HG02798 (cell line): Measurements from ENCODE around the gene MKRN2OS.

ENCODE experiments used
- ATAC-seq: cut with Tn5 transposase; IDR thresholded peaks from one replicate; pipeline ENCODE4 v1.9.1; 2021; ENCODE audit warnings: mild to moderate bottlenecking; ENCODE audit not compliant: unreplicated experiment, poor library complexity

The MKRN2OS gene

DNA sequence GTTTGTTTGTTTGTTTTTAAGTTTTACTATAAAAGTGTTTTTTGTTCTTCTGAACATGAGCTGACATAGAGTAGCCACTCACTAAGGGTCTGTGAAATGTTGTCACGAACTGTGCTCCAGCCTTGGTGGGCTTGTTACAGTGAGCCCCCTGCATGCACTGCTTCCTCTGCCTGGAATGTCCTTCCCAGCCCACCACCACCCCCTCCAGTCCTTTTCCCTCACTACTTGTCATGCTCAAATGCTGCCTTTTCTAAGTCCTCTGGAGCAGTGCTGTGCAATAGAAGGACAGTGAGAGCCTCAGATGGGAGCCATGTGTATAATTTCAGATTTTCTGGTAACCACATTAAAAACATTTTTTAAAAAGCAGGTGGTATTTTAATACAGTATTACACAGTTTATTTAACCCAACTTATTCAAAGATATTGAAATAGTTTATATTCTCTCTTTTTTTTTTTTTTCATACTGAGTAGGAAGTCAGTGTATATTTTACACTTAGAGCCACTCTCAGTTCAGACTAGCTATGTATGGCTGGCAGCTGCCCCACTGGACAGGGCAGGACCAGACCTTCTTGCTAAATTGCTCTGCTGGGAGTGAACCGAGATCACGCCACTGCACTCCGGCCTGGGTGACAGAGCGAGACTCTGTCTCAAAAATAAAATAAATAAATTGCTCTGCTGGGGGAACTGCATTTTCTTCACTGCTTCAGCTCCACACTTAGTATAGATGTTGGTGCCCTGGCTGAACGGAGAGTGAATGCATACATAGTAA lies 26.9 kb downstream of the MKRN2OS start:
- no peak for ATAC-seq

DNA sequence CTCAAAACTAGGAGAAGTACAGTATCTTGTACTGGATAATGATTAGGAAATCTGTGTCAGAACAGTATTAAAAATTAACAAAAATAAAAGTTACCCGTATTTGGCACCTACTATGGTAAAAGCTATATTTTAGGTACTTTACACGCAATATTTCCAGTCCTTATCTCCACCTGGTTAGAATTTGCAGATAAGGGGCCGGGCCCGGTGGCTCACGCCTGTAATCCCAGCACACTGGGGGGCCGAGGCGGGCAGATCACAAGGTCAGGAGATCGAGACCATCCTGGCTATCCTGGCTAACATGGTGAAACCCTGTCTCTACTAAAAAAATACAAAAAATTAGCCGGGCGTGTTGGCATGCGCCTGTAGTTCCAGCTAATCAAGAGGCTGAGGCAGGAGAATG lies 28.4 kb downstream of the MKRN2OS start:
- ATAC-seq = no peak

DNA sequence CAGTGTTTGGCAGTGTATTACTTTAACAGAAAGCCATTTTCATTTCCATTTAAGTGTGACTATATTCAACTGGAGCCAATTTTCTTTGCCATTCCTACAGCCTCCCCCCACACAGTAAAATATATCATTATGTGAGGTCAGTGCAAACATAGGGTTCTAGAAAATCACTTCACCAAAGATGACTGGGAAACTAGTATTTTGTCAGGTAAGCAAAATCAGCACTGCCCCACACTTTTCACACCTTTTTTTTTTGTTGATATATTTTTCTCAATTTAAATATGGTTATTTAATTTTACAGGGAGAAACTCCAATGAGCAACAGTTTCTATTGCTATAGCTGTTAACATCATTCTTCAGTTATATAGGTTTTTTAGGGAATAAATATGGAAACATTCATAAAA lies 29.7 kb downstream of the MKRN2OS start:
- ATAC-seq = no peak

DNA sequence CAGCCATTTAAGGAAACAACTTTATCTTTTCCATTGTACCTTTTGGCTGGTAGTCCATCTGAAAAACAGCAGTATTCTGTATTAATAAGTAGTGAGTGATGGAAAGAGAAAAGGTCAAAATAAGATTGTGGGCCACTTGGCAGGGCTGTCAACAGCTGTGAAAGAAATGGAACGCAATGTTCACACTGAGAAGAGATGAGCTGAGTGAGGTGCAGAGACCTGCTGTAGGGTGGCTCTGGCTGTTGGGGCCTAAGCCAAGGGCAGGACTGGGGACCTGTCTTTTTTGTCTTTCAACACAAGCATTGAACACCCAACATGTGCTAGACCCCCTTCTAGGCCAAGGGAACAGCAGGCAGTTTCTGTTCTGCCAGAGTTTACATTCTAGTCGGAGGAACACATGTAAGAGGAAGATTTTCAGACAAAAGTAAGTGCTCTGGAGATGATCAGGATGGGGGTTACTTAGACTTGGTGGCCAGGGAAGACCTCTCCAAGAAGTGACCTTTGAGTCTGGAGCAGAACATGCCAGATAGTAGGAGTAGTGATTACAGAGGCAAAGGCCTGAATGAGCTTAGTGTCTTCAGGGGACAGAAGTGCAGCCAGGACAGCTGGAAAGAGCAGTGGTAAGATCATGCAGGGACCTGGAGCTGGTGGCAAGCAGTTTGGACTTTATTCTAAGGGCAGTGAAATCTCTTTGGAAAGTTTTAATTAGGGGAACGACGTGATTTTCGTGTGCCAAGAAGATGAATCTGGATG lies 31.4 kb downstream of the MKRN2OS start:
- ATAC-seq = no peak

DNA sequence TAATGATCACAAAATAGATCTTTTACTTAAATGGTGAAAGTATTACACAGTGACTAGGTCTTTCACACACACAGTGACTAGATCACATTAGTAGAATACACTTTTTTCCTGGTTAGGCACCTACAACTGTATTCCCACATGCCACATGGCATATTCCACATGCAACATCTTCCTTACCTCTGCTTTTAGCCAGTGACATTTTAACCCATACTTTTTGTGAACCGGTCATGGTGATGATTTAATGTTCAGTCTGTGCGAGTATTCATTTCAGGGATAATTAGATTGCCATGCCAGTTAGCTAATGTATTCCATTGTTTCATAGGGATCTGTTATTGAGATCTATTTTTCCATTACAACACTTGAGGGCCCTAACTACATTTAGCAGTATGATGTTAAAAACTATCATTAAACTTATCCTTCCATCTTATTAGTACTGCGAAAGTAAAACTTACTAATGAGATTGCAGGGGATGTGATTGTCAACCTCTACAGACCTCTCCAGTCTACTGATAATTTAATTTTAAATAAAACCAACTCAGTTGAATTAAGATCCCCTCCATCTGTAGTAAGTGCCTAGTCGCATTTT lies 32.7 kb downstream of the MKRN2OS start:
- no peak for ATAC-seq

DNA sequence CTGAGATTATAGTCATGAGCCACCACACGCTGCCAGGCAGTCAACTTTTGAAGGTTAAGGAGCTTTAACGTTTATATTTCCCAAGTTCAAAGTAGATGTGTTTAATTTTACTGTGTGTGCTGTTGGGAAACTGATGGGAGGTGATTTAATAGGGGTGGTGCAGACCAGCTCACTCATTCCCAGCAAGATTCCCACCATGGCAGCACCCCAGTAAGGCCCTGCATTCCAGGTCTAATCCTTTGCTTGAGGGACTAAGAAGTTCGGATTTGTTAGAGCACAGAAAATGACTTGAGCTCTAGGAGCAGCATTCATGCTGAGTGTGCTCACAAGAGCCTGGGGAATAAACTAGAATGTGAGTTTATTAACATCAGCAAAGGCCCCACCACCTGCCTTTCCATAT lies 35.8 kb downstream of the MKRN2OS start:
- ATAC-seq = no peak

DNA sequence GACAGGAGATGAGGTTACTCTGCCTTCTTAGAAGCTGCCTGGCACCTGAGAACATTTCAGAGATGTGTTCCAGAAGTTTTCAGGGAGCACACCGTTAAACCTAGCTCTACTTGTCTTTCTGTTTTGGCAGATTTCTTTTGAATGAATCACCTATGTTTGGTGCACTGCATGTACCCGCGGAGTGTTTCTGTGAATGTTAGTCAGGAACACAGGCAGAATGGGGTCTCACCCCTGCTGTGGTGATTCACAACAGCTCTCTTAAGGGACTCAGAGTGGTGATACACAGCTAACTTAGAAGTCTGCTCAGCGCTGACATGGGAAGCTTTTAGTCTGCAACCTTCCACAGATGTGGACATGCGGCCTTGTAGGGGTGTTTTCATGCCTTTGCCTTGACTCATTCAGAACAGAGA lies 37.0 kb downstream of the MKRN2OS start:
- ATAC-seq = no peak

DNA sequence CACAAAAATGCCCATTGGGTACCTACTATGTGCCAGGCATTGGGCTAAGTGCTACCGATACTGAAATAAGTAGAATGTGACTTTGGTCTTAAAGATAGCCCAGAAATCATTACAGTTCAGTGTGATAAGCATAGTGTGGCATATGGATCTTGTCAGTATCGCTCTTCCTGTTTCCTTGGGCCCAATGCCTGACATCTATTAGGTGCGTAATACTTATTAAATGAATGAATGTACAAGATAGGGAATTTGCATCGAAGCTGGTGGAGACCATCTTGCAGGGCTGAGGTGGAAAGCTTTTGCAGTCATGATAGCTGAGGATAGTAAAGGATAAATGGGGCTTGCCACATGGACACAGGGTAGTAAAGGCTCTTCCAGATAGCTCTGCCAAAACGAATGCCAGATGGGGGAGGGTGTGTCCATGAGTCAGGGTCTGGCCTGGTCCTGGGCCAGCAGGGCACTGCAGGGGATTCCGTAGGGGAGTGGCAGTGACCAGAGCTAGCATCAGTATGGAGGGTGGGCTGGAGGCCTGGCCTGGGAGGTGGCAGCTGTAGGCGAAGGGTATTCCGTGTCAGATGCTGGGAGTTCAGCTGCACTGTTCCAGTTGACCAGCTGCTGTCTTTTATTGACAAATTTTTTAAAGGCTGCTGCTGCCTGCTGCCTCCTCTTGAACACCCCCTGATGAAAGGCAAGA lies 37.6 kb downstream of the MKRN2OS start:
- ATAC-seq = no peak

DNA sequence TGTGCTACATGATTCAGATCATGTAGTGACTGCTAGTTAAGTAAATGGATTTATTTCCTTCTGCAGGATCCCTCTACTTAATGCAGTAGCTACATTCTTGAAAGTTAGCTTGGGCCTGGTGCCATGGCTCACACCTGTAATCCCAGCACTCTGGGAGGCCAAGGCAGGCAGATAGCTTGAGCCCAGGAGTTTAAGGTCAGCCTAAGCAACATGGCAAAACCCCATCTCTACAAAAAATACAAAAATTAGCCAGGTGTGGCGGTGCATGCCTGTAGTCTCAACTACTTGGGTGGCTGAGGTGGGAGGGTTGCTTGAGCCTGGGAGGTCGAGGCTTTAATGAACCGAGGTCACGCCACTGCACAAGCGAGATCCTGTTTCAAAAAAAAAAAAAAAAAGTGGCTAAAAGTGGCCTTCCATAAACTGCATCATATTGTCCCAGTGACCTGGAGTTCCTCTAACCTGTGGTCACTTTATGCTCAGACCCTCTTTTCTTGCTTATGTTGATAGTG lies 39.0 kb downstream of the MKRN2OS start:
- no peak for ATAC-seq

DNA sequence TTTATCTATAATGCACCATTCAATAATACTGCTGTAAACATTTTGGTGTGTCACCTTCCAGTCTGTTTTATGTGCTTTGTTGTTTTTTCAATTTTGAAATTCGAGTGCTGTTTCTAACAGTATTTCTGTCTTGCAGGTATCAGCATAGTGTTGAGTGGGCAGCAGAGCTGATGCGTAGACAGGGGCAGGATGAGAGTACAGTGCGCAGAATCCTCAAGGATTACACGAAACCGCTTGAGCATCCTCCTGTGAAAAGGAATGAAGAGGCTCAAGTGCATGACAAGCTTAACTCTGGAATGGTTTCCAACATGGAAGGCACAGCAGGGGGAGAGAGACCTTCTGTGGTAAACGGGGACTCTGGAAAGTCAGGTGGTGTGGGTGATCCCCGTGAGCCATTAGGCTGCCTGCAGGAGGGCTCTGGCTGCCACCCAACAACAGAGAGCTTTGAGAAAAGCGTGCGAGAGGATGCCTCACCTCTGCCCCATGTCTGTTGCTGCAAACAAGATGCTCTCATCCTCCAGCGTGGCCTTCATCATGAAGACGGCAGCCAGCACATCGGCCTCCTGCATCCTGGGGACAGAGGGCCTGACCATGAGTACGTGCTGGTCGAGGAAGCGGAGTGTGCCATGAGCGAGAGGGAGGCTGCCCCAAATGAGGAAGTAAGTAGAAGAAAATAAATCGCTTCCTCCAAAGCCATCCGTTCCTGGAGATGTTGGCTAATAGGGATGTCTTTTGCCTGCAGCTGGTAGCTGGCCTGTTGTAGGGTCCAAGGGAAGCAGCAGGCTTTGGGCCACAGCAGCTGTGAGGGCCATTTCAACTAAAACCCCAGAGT lies 42.0 kb downstream of the MKRN2OS start:
- ATAC-seq = no peak

DNA sequence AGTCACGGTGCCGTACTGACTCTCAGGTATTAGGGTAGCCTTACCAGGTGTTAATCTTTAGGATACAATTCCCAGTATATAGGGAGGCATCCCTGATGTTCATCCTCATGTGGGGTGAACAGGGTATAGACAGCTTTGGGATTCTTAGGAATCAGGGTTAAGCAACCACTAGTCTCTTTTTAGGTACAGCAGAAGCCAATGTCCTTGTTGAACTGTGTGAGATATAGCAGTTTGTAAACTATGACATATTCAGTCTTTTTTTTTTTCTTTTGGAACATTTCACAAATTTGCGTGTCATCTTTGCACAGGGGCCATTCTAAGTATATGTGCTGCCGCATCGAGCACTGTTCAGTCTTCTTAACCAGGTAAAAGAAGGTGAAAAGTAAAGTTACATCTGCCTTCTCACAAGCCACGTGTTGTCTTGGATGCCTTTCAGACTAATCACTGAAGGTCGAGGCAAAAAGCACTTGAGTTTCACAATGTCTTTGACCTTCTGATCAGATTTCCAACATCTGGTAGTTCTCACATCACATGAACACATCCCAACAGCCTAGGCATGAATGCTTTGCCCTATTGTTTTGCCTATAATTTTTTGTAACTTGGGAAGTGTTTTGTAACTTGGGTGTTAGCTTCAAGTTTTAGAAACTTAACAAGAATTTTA lies 43.8 kb downstream of the MKRN2OS start:
- ATAC-seq = no peak

DNA sequence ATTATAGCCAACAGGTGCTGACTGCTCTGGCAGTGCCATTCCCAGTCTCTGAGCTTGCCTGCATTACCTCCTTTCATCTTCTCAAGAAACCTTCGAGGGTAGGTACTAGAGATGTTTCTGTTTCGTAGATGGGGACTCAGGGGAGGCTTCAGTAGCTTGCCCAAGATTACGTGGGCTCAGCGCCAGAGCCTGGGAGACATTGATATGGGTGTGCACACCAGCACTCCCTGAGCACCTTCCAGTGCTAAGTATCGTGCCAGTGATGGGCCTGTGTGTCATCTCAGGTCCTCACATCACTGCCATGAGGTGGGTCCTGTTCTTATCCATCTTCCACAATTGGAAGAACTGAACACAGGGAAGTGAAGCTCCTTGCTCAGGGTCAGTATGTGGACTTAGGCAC lies 45.8 kb downstream of the MKRN2OS start:
- ATAC-seq = no peak

DNA sequence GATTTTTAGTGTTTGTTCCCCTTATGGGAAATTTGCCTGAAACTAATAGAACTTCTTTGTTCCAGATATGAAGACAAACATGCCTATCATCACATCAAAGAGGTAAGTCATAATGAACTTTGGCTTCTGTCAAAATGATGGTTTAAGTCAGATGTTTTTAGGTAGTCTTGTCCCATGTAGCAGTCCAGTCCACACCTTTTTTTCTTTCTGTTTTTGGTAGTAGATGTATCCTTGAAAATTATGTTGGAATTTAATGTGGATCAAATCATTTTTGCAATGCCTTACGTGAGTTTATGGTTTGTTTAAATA lies 48.9 kb downstream of the MKRN2OS start:
- no peak for ATAC-seq

DNA sequence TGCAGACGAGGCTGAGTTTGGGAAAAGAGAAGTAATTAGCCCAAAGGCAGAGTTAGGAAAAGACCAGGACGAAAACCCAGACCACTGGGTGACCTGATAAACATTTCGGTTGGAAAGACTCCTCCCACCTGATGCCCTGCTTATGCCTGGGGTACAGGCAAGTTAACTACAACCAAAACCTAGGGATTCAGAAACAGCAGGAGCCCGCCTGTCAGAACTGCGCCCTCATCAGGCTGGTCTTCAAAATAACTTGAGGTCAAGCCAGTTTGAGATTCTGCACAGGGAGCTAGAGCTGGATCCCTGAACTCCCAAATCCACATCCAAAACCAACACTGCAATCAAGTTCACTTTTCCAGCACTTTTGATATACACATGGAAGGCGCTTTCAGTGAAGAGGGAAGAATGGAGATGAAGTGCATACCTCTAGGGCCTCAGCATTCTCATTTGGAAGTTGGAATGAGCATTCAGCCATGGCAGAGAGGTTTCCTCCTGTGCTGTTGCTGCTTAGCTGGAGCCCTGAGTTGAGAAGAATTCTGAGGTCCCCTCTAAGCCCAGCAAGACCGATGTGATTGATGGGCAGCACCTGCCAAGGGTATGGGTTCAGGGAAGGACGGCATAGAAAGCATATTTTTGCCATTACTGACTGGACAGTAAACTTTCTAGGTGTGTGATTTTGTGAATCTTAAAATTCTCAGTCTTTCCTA lies 49.4 kb downstream of the MKRN2OS start:
- no peak for ATAC-seq

DNA sequence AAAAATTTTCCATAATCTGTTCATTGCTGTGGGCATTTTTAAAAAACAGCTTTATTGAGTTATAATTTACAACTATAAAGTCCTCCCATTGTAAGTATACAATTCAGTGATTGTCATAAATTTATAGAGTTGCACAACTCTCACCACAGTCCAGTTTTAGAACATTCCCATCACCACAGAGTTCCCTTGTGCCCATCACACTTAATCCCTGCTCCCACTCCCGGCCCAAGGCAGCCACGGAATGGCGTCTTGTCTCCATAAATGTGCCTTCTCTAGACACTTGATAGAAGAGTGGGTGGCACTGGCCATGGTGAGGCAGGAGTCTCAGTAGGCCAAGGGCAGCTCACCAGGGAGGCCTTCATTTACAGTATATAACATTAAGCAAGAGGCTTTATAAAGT lies 54.8 kb downstream of the MKRN2OS start:
- no peak for ATAC-seq

DNA sequence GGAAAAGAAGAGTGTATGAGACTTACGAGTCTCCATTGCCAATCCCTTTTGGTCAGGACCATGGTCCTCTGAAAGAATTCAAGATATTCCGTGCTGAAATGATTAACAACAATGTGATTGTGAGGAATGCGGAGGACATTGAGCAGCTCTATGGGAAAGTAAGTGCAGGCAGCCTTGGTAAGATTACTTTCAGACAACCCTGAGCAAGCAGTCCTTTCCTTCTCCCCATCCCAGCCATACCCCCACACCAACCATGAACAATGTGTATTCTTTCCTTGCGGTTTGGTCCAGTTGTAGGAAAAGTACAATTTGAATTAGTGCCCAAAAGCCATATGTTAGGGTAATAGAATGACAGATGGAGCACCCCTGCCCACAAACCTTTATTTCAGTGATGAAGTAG lies 55.5 kb downstream of the MKRN2OS start:
- no peak for ATAC-seq
